HFF-Myc (cell line): ENCODE results near the gene ATP10A.
A peak's percentile ranks its signal among the peaks of the same experiment; 100 is the strongest.

Experiments used
- DNase-seq: peaks from one replicate; pipeline ENCODE4 v3.0.0-alpha.2; 2011; ENCODE audit warnings: low read depth; ENCODE audit errors: extremely low read depth
- H3K4me3 ChIP-seq: replicated peaks from 2 replicates; pipeline ENCODE4 v1.5.1; 2011; ENCODE audit warnings: low read depth, mild to moderate bottlenecking, control low read depth, low read length
- TF ChIP-seq, protein P1 (sequence below): IDR thresholded peaks from 2 replicates; pipeline ENCODE4 v1.5.1; 2012; ENCODE audit warnings: mild to moderate bottlenecking, low read depth, low read length, control low read depth; ENCODE audit errors: missing control alignments

The ATP10A gene

DNA sequence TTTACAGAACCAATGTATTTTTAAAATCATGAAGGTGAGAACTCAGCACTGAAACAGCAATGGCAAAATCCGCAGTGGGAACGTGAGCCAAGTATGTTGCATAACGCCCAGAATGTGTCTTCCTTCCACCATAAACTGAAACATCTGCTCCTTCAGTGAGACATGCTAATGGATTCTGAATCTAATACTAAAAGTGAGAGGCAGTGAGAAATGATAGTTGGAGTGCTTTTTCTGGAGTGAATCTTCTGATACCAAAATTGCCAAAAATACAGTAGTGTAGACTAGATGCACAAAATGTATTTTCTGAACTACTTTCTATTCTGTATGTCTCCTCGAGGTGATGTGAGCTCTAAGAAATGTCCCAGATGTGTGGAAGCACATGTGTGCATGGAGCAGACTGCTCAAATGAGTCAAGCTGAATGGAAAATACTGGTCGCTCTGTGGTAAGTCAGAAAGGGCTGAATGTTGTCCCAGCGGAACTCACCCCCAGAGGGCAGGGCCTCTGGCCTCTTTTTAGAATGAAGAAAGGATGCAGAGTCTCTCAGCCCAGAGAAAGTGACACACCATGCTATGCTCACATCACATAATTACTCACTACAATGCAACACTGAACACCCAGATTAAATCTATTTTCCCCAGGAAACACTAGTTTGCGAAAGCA lies 73.0 kb downstream of the ATP10A start:
- TF ChIP-seq, protein P1, sequence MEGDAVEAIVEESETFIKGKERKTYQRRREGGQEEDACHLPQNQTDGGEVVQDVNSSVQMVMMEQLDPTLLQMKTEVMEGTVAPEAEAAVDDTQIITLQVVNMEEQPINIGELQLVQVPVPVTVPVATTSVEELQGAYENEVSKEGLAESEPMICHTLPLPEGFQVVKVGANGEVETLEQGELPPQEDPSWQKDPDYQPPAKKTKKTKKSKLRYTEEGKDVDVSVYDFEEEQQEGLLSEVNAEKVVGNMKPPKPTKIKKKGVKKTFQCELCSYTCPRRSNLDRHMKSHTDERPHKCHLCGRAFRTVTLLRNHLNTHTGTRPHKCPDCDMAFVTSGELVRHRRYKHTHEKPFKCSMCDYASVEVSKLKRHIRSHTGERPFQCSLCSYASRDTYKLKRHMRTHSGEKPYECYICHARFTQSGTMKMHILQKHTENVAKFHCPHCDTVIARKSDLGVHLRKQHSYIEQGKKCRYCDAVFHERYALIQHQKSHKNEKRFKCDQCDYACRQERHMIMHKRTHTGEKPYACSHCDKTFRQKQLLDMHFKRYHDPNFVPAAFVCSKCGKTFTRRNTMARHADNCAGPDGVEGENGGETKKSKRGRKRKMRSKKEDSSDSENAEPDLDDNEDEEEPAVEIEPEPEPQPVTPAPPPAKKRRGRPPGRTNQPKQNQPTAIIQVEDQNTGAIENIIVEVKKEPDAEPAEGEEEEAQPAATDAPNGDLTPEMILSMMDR: no peak
- peak; percentile 72 for DNase-seq
- H3K4me3 ChIP-seq: no peak overlapping the region

- DNase-seq: no peak
- no peak overlapping the region for H3K4me3 ChIP-seq
- TF ChIP-seq, protein P1: no peak
Observed at GRCh38 chr15:25789616-25789999, 73.5 kb downstream of the ATP10A start.

GRCh38 chr15:25789211-25789610 lies 73.9 kb downstream of the ATP10A start:
- H3K4me3 ChIP-seq: no peak overlapping the region
- no peak for DNase-seq
- TF ChIP-seq, protein P1: no peak

GRCh38 chr15:25787855-25788520 lies 75.1 kb downstream of the ATP10A start:
- TF ChIP-seq, protein P1: no peak
- DNase-seq: no peak
- H3K4me3 ChIP-seq: no peak overlapping the region

- H3K4me3 ChIP-seq: no peak overlapping the region
- DNase-seq: no peak
- TF ChIP-seq, protein P1: no peak
Observed at GRCh38 chr15:25787381-25787780, 75.7 kb downstream of the ATP10A start.

DNA sequence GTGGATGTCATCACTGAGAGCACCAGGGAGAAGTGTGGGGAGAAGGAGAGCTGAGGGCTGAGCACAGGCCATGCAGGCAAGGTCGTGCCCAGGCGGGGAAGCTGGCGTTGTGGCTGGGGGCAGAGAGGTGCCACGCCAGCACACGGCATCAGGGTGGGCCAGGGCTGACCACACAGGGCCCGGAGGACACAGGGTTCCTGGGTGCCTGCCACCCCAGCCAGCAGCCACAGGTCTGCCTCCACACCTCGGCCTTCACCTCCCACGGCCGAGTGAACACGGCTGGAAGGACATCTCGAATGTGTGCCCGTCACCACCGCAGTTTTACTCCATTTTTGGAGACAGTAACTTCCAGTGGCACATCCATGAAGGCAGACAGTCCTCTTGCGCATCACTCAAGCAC lies 77.1 kb downstream of the ATP10A start:
- H3K4me3 ChIP-seq: no peak overlapping the region
- TF ChIP-seq, protein P1: no peak
- no peak for DNase-seq

DNA sequence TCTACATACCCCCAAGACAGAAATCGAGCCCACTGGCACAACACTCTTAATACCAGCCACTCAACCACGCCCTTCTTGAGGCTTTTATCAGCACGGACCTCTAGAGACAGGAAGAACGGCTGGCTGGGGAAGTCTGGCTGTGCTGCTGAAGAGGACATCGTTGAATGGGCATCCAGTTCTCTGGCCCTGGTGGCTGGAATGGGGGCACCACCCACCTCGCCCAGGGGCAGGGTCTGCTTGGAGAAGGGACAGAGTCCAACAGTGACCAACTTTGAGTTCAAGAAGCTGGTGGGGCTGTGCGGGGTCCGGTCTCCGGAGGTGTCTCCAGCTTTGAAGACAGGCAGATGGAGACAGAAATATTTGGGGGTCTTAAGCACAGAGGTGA lies 77.5 kb downstream of the ATP10A start:
- TF ChIP-seq, protein P1: no peak
- no peak overlapping the region for H3K4me3 ChIP-seq
- no peak for DNase-seq
